Fibroblast of gingiva (primary cell): ENCODE measurements around the gene ABCG4.
"Not testable (repeated sequence)": the region's sequence is repeated elsewhere in the genome, so short reads cannot be mapped to it uniquely, and the experiment has no call there.

ENCODE experiments used
- DNase-seq: peaks from one replicate; pipeline ENCODE4 v3.0.0-alpha.2; 2011; ENCODE audit warnings: low read depth

The ABCG4 gene

GRCh38 chr11:119154178-119154577, 5.3 kb downstream of the ABCG4 start:
- no peak for DNase-seq

GRCh38 chr11:119155733-119156492, 7.1 kb downstream of the ABCG4 start:
- no peak for DNase-seq

GRCh38 chr11:119156496-119156895, 7.6 kb downstream of the ABCG4 start:
- DNase-seq = no peak

GRCh38 chr11:119157063-119157462, 8.2 kb downstream of the ABCG4 start:
- DNase-seq = no peak

DNA sequence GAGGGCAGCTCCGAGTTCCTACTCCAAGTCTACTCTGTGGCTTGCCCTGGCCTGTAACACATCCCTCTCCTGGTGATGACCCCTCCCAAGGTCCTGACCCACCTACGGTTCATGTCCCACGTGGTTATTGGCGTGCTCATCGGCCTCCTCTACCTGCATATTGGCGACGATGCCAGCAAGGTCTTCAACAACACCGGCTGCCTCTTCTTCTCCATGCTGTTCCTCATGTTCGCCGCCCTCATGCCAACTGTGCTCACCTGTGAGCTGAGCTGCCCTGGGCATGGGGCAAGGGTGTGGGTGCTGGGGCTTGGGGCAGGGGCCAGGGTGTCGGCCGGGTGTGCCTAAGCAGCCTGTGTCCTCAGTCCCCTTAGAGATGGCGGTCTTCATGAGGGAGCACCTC, 9.6 kb downstream of the ABCG4 start:
- DNase-seq = no peak

GRCh38 chr11:119160151-119160550, 11.3 kb downstream of the ABCG4 start:
- no peak for DNase-seq

DNA sequence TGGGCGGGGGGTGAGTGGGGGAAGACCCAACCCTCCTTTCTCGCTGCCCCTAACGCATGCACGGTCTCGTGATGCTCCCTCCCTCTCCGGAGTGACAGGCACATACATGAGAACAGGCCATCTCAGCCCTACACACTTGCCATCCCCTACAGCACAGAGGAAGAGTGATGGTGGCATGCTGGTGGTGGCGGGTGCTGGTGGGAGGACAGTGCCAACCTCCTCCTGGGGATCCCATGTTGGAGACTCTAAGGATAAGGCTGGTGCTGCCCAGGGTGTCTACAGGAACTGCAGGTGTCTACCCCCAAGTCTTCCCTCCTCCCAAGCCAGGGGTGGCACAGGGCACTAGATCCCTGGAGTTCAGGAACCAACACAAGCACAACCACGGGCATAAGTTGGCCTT, 13.0 kb downstream of the ABCG4 start:
- no peak for DNase-seq

- DNase-seq = peak; percentile 15
Measured at GRCh38 chr11:119166368-119167076, 17.7 kb downstream of the ABCG4 start.

GRCh38 chr11:119167077-119167458, 18.2 kb downstream of the ABCG4 start:
- not testable (repeated sequence) for DNase-seq

DNA sequence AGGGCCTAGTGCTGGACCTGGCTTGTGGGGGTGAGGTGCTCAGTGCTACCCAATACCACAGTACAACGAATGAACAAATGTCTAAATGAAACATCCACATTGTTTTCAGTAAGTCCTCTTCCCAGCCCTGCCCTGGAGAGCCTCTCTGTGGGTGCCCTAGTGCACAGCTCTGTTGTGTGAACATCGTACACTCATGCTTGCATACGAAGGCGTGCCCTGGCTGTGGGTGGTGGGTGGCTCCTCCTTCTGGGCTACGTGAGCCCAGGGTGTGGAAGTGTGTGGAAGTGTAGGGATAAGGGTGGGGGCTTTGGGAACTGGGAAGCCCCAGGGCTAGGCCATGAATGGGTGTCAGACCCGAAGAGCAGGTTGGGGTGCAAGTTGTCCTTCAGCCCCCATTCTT, 19.1 kb downstream of the ABCG4 start:
- DNase-seq = no peak

- DNase-seq = peak; percentile 82
Measured at GRCh38 chr11:119168471-119169281, 19.8 kb downstream of the ABCG4 start, which contains the start of gene NLRX1. Gene NLRX1, plus strand, starts transcription at chr11:119168725. Its CDS starts 2,679 bp downstream, at chr11:119171404.

DNA sequence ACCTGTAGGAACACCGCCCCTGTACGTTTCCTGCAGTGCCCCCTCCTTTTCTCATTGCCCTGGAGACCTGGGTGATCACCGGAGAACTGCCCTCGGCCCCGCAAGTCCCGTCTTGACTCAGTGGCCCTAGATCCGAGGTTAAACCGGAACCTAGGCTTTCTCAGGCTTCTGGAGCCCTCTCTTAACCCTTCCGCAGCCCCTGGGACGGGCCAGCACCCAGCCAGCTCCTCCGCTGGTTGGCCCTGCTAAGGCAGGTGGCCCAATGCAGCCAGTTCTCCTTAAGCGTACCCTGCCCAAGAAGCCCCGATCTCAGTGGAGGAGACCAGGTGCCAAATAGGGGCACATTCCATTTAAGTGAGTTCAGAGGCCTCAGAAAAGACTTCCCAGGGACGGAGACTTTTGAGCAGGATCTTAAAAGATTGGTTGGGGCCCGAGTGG, 20.4 kb downstream of the ABCG4 start:
- peak; percentile 12 for DNase-seq

DNA sequence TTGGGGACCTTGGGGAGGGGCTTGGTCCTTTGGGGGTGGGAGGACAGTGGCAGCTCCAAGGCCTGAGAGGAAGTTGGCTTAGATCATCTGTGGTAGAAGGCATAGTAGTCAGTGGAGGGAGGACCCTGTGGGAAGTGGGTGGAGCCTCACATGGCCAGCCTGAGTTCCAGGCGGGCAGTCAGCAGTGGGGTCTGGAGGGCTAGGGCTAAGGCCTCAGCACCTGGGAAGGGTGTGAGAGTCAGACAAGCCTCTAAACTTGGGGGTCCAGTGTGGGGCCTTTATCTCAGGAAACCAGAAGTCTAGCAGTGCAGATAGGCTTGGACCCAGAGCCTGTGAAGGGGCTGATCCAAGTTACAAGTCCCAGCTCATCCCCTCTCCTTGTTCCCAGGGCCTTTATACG, 23.7 kb downstream of the ABCG4 start:
- DNase-seq = no peak

DNA sequence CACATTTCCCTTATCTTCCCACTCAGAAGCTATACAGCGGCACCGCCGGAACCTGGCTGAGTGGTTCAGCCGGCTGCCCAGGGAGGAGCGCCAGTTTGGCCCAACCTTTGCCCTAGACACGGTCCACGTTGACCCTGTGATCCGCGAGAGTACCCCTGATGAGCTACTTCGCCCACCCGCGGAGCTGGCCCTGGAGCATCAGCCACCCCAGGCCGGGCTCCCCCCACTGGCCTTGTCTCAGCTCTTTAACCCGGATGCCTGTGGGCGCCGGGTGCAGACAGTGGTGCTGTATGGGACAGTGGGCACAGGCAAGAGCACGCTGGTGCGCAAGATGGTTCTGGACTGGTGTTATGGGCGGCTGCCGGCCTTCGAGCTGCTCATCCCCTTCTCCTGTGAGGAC, 24.6 kb downstream of the ABCG4 start:
- no peak for DNase-seq

DNA sequence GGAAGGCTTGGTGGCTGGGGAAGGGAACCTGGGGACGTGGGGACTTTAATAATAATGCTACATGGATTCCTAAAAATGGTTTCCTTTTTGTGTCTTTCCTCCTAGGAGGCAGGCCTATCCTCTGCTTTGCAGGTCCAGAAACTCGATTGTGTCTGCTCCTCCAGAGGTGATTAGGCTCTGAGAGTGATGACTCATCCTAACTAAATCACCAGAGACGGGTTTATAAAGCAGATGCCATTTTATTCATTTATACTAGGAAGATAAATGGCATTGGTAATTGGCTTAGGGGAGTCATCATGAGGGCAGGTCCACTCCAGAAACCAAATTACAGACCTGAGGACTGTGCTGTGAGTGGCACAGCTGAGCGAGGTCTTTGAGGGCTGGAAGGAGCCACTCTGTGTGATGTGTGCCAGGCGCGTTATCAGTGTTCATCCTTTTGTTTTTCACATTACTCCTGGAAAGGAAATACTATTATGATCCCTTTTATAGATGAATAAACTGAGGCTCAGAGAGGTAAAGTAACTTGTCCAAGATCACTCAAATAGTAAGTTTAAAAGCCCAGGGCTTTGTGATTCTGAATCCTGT, 26.7 kb downstream of the ABCG4 start:
- DNase-seq = no peak

DNA sequence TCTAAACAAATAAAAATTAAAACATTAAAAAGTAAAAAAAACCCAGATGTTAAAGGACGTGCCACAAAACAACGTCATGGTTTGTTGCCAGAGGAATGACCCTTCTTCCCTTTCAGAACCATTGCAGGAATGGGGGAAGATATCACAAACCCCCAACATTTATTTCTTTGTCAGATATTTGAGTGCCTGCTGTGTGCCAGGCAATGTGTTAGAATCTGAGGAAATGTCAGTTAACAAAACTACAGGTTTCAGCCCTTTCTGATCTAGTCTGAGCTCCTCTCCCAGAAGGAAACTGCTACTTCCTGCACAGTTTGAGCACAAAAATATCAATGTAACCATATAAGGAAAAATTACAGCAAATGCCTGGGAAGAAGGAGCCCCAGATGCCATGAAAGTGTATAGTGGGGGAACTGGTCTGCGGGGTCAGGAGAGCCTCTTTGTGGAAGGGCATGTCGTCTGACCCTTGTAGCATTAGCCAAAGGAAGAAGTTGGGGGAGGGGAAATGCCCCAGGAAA, 29.4 kb downstream of the ABCG4 start:
- no peak for DNase-seq

- no peak for DNase-seq
Measured at GRCh38 chr11:119179342-119179741, 30.5 kb downstream of the ABCG4 start.

- no peak for DNase-seq
Measured at GRCh38 chr11:119179983-119180382, 31.1 kb downstream of the ABCG4 start.

DNA sequence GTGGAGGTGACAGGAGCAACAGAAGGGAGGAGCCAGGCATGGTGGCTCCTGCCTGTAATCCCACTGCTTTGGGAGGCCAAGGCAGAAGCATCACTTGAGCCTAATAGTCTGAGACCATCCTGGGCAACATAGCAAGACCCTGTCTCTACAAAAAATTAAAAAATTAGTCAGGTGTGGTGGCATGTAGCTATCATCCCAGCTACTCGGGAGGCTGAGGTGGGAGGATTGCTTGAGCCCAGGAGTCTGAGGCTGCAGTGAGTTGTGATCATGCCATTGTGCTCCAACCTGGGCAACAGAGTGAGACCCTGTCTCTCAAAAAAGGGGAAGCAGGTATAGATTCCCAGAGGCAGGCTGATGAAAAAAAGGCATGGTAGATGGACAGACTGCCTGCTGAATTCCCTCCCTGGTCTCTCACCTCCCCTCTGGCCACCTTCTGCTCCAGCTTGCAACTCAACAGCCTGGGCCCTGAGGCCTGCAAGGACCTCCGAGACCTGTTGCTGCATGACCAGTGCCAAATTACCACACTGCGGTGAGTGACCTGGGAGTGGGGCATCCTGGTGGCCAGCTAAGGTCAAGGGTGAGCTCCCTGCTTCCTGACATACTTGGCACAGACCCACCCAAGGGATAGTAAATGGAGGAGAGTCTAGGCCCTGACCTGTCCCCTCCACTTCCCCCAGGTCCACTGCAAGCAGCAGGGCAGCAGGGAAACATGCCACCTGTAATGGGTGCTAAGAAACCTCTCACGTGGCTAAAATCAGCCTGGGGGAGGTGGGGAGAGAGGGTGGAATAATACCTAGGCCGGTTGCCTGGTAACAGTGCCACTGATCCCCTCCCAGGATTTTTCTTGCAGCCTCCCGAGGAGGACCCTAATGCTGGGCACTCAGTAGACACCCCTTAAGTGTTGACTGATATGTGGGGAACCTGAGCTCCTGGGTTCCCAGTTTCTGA, 32.2 kb downstream of the ABCG4 start:
- DNase-seq = no peak

GRCh38 chr11:119181677-119182412, 33.0 kb downstream of the ABCG4 start:
- DNase-seq = no peak
